Esophagus muscularis mucosa (tissue), 4 donors: ENCODE results near the gene WFDC5. TPM values are rescaled to one million over a fixed set of nuclear protein-coding genes. Genes with fewer than 3 reads are reported as not detected.
"Not testable (repeated sequence)": the region's sequence is repeated elsewhere in the genome, so short reads cannot be mapped to it uniquely, and the experiment has no call there.

Source experiments
- DNase-seq: peaks from one replicate; pipeline ENCODE4 v3.0.0-alpha.2; 2017; ENCODE audit errors: extremely low spot score
- H3K27ac ChIP-seq, 4 donors: fragments of 200-600 bp; sonication (generic); replicated peaks in 1 of 4; 1 replicate in 3 of 4; 2 replicates in 1 of 4; pipeline ENCODE4 v1.5.1; 2016 to 2019; ENCODE audit warnings: mild to moderate bottlenecking in 1 of 4
- H3K27me3 ChIP-seq, 4 donors: fragments of 200-600 bp; sonication (generic); one replicate each; pipeline versions ENCODE4 v1.5.1 to v1.6.0; 2016 to 2019
- H3K36me3 ChIP-seq, 4 donors: fragments of 200-600 bp; sonication (generic); one replicate each; pipeline ENCODE4 v1.5.1; 2016 to 2019
- H3K4me1 ChIP-seq, 4 donors: fragments of 200-600 bp; sonication (generic); one replicate each; pipeline ENCODE4 v1.5.1; 2016 to 2019
- H3K4me3 ChIP-seq, 4 donors: fragments of 200-600 bp; sonication (generic); 1 replicate in 2 of 4; 2 replicates in 2 of 4; pipeline ENCODE4 v1.5.1; 2016 to 2019; ENCODE audit warnings: mild to moderate bottlenecking in 4 of 4, moderate library complexity in 1 of 4
- H3K9me3 ChIP-seq, 4 donors: fragments of 200-600 bp; sonication (generic); 1 replicate in 3 of 4; 2 replicates in 1 of 4; pipeline ENCODE4 v1.5.1; 2016 to 2019
- CTCF ChIP-seq, 3 experiments: fragments of 200-600 bp in 2 of 3; fragments of 450-650 bp in 1 of 3; sonication (generic) in 2 of 3; IDR thresholded peaks; one replicate each; pipeline ENCODE4 v1.5.1; 2017 to 2019; ENCODE audit warnings: antibody characterized with exemption in 3 of 3, mild to moderate bottlenecking in 2 of 3, moderate library complexity in 1 of 3
- EP300 ChIP-seq: sonication (generic); formaldehyde crosslinking; IDR thresholded peaks from one replicate; pipeline ENCODE4 v1.6.1; 2017; ENCODE audit warnings: antibody characterized with exemption
- POLR2A ChIP-seq: fragments of 450-650 bp; IDR thresholded peaks from one replicate; pipeline ENCODE4 v1.6.1; 2017; ENCODE audit warnings: antibody characterized with exemption, moderate library complexity, mild to moderate bottlenecking, low read depth
- POLR2AphosphoS5 ChIP-seq, 2 donors: sonication (generic); formaldehyde crosslinking; IDR thresholded peaks; one replicate each; pipeline ENCODE4 v1.6.1; 2017; ENCODE audit warnings: antibody characterized with exemption in 2 of 2
- WGBS: methylation state at CpG from one replicate; pipeline ENCODE4 v1.1.5; 2018; 5-methylcytosine and 5-hydroxymethylcytosine counted together
- intact Hi-C: fragments of 100-400 bp; cut with DNase I; formaldehyde crosslinking; loops from one replicate; pipeline ENCODE4 v1.15.1; 2023
- total RNA-seq, 4 donors: library from RNA; depleted of rRNA; stranded (reverse); fragments of >200 nt; gene quantifications; one replicate each; pipeline versions ENCODE4 v1.1.0 to v1.2.1, GENCODE V29; 2016

WFDC5 gene
- total RNA-seq, 4 donors from 2014 or later, result not detected

GRCh38 chr20:45067087-45067486 lies 47.9 kb downstream of the WFDC5 start:
- TF ChIP-seq CTCF (IDR thresholded peaks at IDR 0.05) (no peak), POLR2A (no peak), POLR2AphosphoS5 (IDR thresholded peaks at IDR 0.05) (no peak), EP300 (no peak)
- H3K36me3 ChIP-seq, result peaks cover 0 to 8% (median 0%) of the 10 kb centered on the region in 4 donors
- H3K4me1 ChIP-seq, result no peaks in the 10 kb centered on the region
- no peak for DNase-seq
- intact Hi-C loops, result no loop called here
- WGBS, result 93% methylated on average over 4 of the region's 4 CpGs
- H3K4me3 ChIP-seq, result no peak overlapping the region
- no peaks in the 10 kb centered on the region for H3K27me3 ChIP-seq
- no peaks in the 10 kb centered on the region for H3K9me3 ChIP-seq
- H3K27ac ChIP-seq, result no peak overlapping the region

GRCh38 chr20:45066372-45066771 lies 48.6 kb downstream of the WFDC5 start:
- intact Hi-C loops, result no loop called here
- Histone ChIP-seq H3K4me3 (no peak overlapping the region), H3K27ac (no peak overlapping the region), H3K4me1 (no peaks in the 10 kb centered on the region), H3K36me3 (peaks cover 0 to 8% (median 0%) of the 10 kb centered on the region in 4 donors), H3K27me3 (no peaks in the 10 kb centered on the region), H3K9me3 (no peaks in the 10 kb centered on the region)
- no peak for DNase-seq
- 88% methylated on average over 7 of the region's 7 CpGs for WGBS
- TF ChIP-seq POLR2A (no peak), EP300 (no peak), POLR2AphosphoS5 (IDR thresholded peaks at IDR 0.05) (no peak), CTCF (IDR thresholded peaks at IDR 0.05) (no peak)

DNA sequence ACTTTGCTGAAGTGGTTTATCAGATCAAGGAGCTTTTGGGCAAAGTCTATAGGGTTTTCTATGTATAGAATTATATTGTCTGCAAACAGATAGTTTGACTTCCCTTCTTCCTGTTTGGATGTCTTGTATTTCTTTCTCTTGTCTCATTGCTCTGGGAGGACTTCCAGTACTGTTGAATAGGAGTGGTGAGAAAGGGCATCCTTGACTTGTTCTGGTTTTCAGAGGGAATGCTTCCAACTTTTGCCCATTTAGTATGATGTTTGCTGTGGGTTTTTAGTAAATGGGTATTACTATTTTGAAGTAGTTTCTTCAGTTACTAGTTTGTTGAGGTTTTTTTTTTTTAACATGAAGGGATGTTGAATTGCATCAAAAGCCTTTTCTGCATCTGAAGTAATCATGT lies 50.2 kb downstream of the WFDC5 start:
- no peak overlapping the region for H3K27ac ChIP-seq
- no peaks in the 10 kb centered on the region for H3K9me3 ChIP-seq
- no peaks in the 10 kb centered on the region for H3K4me1 ChIP-seq
- no peak for TF ChIP-seq CTCF (IDR thresholded peaks at IDR 0.05)
- TF ChIP-seq POLR2AphosphoS5 (IDR thresholded peaks at IDR 0.05), result no peak
- TF ChIP-seq EP300, result no peak
- no peaks in the 10 kb centered on the region for H3K27me3 ChIP-seq
- H3K36me3 ChIP-seq, result peaks cover 0 to 8% (median 0%) of the 10 kb centered on the region in 4 donors
- no peak overlapping the region for H3K4me3 ChIP-seq
- intact Hi-C loops, result no loop called here
- DNase-seq, result no peak

- intact Hi-C loops, H3K4me1 ChIP-seq, DNase-seq, H3K4me3 ChIP-seq, H3K9me3 ChIP-seq, H3K27ac ChIP-seq, H3K36me3 ChIP-seq, H3K27me3 ChIP-seq: not testable (repeated sequence)
- 98% methylated on average over 2 of the region's 2 CpGs for WGBS
Observed at GRCh38 chr20:45063107-45063506, 51.9 kb downstream of the WFDC5 start.

GRCh38 chr20:45061244-45061643 lies 53.7 kb downstream of the WFDC5 start:
- H3K27ac ChIP-seq, result no peak overlapping the region
- no peak overlapping the region for H3K4me3 ChIP-seq
- peaks cover 0 to 4% (median 2%) of the 10 kb centered on the region in 4 donors for H3K4me1 ChIP-seq
- peaks cover 0 to 9% (median 6%) of the 10 kb centered on the region in 4 donors for H3K36me3 ChIP-seq
- 74% methylated on average over 4 of the region's 4 CpGs for WGBS
- DNase-seq, result no peak
- H3K27me3 ChIP-seq, result no peaks in the 10 kb centered on the region
- intact Hi-C loops, result no loop called here
- H3K9me3 ChIP-seq, result no peaks in the 10 kb centered on the region
- TF ChIP-seq EP300 (no peak), POLR2A (no peak), POLR2AphosphoS5 (IDR thresholded peaks at IDR 0.05) (no peak), CTCF (IDR thresholded peaks at IDR 0.05) (no peak)
